ENCODE measurements around the gene OR8B8.
"Not testable (repeated sequence)": the region's sequence is repeated elsewhere in the genome, so short reads cannot be mapped to it uniquely, and the experiment has no call there.

The OR8B8 gene, protein sequence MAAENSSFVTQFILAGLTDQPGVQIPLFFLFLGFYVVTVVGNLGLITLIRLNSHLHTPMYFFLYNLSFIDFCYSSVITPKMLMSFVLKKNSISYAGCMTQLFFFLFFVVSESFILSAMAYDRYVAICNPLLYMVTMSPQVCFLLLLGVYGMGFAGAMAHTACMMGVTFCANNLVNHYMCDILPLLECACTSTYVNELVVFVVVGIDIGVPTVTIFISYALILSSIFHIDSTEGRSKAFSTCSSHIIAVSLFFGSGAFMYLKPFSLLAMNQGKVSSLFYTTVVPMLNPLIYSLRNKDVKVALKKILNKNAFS

DNA sequence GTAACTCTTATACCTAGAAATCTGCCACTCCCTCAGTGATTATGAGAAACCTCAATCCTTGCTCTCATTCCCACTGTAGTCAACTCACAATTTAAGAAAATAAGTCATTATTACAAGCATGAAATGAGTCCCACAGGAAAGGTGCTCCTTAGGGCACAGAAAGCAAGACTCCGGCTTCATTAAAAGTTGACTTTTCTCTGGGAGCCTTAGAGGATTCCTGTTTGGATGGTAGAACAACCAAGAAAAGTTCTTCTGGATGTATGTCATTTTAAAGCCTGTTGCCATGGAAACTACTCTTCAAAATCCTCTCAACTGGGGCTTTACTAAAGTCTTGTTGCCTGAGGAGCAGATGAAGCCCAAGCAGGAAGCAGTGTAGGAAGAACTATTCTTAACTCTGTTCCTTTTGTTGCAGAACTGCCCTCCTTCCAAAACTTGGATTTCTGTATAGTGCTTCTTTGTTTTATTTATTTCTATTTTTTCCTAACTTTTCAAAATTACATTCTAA lies at the start of gene OR8B8:
TSS of gene OR8B8 (minus strand) at position 51 of the 505 bp plus-strand sequence. CDS start 4,611 bp downstream, outside the sequence.
- no peak for DNase-seq (ENCODE audit: low read depth)

DNA sequence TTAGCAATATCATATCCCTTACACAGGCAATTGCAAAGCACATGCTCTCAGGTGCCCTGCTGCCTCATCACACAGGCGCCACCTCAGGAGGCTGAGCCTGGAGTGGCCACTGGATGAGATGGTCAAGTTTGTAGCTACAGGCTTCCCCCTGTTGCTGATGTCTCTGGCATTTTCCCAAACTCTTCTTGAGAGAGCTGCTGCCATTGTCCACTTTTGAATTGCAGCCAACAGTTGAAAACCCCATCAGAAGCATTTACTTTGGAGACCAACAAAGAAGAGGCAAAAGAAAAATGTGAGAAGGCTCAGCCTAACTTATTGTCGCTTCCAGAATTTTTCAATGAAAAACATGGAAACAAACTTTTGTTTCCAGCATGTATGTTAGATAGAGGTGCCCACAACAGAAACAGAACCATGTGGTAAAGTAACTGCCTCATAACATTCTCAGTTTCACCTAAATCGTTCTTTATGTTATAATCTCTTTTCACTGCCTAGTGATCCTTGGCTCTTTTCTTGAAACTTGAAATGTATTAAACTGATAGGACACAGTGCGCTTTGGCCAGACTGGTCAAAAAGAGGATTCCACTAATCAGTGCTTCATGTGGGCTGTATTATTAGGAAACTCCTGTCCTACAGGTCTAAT lies 47.6 kb upstream of the OR8B8 start:
- DNase-seq (ENCODE audit: low read depth), result no peak

DNA sequence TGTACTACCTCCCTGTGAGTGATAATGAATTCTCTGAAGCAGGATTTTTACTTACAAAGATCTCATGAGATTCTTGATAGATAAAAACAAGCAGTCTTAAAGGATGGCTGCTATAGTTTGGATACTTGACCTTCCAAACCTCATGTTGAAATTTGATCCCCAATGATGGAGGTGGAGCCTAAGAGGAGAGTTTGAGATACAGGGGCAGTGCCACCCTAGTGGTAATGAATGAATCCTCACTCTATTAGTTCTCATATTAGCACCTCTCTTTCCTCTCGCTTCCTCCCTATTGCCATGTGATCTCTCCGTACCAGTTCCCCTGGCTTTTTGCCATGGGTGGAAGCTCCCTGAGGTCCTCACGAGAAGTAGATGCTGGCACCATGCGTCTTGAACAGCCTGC lies 37.9 kb upstream of the OR8B8 start:
- DNase-seq (ENCODE audit: low read depth), result no peak

DNA sequence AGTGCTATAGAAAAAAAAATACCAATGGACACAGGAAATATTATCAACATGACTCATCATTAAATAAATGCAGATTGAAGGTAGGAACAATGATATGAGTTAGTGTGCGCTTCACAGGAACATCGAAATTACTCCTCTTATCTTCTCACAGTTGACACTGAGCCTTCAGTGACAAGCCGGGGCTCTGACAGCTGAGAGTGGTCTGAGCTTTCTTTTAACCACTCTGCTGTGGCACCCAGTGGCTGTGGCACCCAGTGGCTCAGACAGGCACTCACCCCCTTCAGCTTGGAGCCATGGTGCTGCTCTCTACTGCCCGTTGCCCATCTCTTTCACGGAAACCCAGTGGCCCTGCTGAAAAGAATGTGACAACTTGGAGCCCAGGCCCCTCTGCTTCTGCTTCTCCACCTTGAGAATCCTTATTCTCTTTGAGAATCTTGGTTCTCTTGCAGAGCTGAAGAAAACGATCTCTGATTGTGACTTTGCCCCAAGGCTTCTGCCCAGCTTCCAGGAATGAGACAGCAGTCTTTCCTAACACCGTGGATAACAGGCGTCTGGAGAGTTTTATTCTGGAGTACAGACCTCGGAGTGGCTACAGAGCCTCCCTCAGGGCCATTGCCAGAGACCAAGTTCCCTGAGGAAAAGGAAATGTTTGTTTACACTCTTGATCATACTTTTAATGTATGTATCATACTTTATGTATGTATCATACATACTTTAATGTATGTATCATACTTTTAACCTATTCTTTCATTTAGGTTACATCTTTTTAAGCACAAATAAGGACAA lies 37.1 kb upstream of the OR8B8 start:
- DNase-seq (ENCODE audit: low read depth), result no peak

DNA sequence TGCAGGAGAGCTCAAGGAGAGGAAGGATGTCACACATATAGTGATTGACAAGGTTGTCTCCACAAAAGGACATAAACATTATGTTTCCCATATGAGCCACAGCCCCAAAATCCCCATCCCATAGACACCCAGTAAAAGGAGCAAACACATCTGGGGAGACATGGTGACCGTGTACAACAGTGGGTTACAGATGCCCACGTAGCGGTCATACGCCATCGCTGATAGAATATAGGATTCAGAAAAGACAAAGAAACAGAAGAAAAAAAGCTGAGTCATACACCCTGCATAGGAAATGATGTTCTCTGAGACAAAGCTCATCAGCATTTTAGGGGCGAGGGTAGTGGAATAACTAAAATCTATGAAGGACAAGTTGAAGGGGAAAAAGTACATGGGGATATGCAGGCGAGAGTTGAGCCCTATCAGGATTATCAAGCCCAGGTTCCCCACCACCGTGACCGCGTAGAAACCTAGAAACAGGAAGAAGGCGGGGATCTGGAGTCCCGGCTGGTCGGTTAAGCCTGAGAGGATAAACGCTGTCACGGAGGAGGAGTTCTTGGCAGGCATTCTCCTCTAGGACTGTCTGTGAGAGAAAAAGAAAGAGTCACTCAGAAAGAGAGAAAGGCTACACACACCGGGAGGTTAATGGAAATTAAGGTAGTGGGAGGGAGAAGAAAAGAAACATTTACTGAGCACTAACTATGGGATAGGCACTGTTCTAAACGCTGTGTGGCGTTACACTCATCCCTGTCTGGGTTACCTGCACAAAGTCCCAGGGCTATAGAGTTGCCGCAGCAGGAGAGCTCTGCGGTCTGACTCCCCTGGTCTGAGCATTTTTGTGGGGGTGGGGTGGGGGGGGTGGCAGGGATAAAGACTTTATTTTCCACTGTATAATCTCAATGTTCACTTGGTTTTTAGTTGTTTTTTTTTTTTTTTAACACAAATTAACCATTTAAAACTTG lies 36.1 kb upstream of the OR8B8 start:
- DNase-seq (ENCODE audit: low read depth), result no peak

DNA sequence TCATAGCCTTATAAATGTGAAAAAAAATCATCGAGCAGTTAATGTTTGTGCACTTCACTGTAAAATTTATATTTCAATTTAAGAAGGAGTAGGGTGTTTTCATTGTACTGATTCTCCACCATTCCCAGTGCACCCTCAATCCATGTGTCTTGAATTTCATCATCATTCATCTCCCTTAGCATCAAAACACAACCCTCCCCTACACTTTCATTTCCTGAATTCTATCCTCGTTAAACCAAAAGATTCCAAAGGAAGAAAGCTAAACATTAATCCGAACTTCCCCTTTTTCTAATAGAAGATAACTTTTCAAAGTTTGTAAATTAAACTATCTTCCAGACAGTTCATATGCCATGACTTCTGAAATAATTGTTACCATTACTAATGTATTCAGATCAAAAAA lies 34.1 kb upstream of the OR8B8 start:
- no peak for DNase-seq (ENCODE audit: low read depth)

DNA sequence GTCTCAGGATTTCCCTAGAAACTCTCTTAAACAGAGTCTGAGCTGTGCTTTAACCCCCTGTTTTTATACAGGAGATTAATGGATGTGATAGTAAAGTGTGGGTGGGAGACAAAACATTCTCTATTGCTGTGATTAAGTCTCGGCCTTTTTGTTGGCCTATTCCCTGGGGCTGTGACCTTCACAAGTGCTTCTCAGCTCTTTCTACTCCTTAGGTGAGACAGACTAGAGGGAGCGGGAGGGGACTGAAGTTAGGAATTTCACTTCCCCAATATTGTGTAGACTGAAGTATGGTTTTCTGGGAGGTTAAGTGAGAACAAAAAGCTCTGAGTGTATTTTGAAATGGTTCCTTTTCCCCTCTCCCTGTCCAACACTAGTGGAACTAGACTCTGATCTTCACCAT lies 29.8 kb upstream of the OR8B8 start:
- DNase-seq (ENCODE audit: low read depth), result no peak

DNA sequence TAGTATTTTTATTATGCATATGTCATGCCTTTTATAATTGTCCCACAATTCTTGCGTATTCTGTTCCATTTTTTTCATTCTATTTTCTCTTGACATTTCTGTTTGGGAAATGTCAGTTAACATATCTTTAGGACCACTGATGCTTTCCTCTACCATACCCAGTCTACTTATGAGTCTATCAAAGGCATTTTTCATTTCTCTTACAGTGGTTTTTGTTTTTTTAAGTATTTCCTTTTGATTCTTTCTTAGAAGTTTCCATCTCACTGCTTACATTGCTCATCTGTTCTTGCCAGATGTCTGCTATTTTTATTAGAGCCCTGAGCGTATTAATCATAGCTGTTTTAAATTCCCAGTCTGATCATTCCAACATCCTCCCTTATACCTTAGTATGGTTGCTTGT lies 29.3 kb upstream of the OR8B8 start:
- no peak for DNase-seq (ENCODE audit: low read depth)

DNA sequence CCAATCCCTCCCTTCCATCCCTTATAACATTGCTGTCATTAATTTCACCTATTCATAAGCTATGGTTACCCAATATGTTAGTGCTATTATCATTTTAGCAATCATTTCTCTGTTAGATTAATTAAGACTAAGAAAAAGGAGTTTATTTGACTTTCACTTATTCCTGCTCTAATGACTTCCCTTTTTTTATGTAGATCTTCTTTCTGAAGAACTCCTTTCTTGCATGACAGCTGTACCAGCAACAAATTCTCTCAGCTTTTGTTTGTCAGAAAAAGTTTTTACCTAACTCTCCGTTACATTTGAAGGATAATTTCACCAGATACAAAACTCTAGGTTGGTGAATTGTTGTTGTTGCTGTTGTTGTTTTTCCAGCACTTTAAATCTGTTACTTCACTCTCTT lies 28.6 kb upstream of the OR8B8 start:
- DNase-seq (ENCODE audit: low read depth), result no peak

DNA sequence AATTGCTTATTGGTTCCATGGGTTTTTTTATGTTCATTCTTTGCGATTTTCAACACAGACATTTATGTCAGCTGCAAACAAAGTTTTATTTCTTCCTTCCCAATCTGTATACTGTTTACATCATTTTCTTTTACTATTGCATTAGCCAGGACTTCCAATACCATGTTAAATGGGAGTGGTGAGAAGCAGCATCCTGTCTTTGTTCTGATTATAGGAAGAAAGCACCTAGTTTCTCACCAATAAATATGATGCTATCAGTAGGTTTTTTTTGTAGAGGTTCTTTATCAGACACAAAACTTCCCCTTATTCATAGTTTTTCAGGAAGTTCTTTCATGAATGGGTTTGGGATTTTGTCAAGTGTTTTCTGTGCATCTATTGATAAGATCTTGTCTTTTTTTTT lies 28.0 kb upstream of the OR8B8 start:
- no peak for DNase-seq (ENCODE audit: low read depth)

DNA sequence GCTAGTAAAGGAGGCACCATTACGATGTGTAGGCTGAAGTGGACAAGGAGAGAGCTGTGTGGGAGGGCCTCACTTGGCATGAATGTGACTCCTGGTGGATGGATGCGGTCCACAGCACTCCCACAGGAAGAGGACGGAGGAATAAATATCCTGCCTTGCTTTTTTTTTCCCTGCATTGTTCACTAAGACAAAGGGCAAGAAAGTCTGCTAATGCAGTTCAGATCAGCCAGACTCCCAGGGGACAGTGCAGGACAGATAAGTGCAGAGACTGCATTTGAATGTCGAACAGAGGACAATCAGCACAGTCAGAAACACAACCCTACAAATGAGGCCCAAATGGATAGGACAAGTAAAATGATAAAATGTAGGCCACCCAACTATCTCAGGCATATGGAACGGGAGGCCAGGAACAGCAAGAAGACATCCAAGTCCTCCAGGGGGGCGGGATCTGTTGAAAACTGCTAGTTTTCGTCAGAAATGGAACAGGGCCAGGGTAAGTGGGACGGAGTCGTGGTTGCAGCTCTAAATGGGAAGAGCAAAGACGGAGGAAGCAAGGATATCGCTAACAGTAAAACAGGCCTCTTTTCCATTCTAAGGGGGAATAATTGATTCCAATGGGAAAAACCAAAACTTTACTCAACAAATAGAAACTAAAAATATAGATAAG lies 25.2 kb upstream of the OR8B8 start:
- DNase-seq (ENCODE audit: low read depth), result no peak

DNA sequence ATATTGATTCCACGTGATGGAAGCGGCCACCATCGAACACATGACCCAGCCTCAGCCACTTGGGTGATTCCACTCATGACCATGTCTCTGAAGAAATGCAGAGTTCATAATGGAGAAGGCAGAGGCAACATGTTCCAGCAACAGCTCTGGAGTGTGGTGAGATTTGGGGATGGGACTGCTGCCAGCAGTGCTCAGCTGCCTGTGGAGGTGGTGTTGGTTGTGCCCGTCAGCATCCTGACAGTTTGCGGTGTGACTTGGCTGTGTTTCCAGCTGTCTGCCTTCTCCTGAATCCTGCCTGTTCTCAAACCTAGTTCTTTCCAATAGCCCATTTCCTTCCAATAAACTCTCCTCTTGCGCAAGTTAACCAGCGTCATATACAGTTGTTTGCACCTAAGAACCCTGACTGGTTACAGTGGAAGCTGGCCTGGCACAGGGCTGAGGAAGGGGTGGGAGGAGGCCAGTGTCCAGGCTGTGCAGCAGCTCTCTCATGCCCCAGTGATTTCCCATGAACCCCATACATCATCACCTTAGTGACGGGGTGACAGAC lies 22.0 kb upstream of the OR8B8 start:
- no peak for DNase-seq (ENCODE audit: low read depth)

DNA sequence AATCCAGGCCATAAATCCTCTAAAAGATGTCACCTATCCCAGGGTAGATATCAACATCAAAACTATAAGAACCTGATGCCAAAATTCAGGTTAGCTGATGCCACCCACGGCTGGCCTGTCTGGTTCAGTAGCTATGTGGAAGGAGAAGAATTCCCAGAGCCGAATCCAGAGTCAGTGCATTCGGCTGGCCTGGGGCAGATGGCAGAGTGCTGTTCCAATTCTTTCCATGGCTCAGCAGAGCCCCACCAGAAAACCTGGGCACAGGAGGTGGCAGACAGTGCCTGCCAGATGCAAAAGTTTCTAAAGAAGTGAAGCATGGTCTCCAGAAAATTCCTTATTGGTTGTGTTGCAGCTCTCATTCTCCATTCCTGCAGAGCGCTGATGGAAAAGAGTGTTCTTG lies 19.9 kb upstream of the OR8B8 start:
- no peak for DNase-seq (ENCODE audit: low read depth)

DNA sequence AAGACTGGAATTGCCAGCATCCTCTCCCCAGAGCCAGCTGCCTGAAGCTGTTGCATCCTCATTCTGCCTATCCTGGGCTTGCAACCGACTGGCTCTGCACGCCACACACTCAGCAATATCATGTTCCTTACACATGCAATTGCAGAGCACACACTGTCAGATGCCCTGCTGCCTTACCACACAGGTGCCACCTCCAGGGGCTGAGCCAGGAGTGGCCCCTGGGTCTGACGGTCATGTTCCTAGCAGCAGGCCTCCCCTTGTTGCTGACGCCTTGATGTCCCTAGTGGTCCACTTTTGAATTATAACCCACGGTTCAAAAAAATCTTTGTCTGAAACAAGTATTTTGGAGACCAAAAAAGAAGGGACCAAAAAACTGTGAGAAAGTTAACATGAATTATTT lies 18.5 kb upstream of the OR8B8 start:
- DNase-seq (ENCODE audit: low read depth), result no peak

DNA sequence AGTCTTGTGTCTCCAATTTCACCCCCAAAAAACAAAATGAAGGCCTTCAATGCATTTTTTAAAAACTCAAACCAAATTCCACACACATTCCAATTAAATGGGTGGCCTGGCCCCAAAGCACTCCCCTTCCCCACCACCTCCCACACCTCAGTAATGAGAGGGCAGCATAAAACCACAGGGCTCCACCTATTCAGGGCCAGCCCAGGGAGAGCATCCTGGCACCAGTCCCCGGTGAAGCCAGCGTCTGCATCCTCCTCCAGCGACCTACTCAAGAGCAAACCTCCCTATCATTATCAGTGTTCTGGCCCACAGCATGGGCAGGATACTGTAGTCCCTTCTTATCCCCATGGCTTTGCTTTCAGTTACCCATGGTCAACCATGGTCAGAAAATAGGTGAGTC lies 17.8 kb upstream of the OR8B8 start:
- DNase-seq (ENCODE audit: low read depth), result no peak

DNA sequence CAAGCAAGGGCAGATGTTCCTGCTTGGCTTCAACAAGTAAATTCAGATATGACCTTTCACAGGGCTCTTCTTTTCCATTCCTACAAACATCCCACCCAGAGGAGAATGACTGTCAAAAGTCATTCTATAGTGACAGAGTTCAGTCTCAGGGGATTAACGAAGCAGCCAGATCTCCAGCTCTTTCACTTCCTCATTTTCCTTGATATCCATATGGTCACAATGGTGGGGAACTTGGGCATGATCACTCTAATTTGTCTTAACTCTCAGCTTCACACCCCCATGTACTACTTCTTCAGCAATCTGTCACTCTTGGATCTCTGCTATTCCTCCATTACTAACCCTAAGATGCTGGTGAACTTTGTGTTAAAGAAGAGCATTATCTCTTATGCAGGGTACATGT lies 15.0 kb upstream of the OR8B8 start:
- no peak for DNase-seq (ENCODE audit: low read depth)

DNA sequence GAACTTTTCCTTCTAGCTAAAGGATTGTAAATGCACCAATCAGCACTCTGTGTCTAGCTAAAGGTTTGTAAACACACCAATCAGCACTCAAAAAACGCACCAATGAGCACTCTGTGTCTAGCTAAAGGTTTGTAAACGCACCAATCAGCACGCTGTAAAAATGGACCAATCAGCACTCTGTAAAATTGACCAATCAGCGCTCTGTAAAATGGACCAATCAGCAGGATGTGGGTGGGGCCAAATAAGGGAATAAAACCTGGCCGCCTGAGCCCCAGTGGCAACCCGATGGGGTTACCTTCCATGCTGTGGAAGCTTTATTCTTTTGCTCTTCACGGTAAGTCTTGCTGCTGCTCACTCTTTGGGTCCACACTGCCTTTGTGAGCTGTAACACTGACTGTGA lies 13.9 kb upstream of the OR8B8 start:
- not testable (repeated sequence) for DNase-seq (ENCODE audit: low read depth)

DNA sequence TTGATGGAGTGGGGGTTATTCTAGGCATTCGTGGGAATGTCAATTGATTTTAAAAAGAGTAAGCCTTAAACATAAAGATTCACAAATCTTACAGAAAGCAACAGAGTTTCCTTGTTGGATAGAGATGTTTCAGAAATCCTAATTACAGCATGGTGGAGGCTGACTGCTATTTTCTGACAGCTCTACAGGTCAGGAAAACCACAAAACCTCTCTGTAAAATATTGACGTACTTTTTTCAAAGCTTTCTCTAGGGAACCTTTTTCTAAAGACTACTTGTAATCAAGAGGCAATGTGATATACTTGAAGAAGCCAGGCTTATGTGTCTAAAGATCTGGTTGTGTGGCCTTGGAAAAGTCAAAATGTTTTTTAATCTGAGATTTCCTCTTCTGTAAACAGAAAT lies 9.1 kb upstream of the OR8B8 start:
- no peak for DNase-seq (ENCODE audit: low read depth)

DNA sequence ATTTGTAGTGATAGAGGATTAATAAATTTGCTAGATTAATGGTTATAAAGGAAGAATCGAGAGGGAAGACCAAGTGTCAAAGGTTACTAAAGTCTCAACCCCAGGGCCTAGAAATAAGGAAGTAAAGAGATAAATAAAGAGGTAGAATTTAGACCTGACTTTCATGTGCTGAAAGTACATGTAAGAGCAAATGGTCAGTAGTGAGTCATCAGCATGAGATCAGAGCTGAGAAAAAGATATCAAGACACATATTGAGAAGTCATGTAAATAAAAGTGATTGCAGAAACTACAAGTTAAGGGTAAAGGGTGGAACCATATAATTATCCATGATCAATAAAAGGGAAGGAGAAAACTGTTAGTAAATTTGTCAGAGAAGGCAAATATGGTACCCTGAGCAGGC lies 1.4 kb upstream of the OR8B8 start:
- DNase-seq (ENCODE audit: low read depth), result no peak

DNA sequence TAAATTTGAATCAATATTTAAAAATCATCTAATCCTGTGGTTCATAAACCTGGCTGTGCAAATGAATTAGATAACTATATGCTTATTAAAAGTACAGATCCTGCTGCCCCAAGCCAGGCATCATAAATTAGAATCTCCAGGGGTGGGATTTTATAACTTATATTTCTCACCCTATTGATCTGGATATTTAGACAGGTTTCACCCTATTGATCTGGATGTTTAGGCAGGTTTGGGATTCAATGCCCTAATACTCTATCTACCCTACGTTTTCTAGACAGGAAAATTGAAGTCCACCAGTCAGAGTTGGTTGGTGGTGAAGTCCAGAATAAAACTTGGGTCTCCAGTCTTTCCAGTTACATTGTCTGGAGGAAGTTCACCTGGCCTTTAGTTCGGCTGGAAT lies 2.6 kb downstream of the OR8B8 start:
- DNase-seq (ENCODE audit: low read depth), result no peak

DNA sequence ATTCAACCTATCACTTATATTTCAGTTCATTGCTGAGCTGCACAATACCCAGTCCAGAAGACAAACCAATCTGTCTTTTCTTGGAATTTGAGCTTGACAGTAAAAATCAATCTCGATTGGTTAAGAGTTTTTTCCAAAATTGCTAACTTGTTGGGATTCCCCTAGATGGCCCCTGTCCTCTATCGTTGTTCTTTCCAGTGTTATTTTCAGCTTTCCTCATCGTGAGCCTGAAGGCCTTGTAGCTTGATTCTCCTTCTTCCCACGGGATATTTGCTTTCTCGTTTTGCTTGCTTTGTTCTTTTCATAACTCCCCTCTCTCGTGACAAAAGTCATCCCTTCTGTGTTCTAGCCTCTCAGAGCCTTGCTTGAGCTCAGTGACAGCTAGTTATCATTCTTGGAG lies 3.1 kb downstream of the OR8B8 start:
- DNase-seq (ENCODE audit: low read depth), result no peak
